OCI-LY3 (cell line): ENCODE data around the gene SPG7.

Experiments
- H2AFZ ChIP-seq: fragments of 200-600, 300-600 bp; shearing (Covaris generic); 2 replicates; pipeline ENCODE4 v1.6.0; 2014; ENCODE audit warnings: antibody characterized with exemption, low read depth, low read length
- H3K27ac ChIP-seq: fragments of 200-600, 300-600 bp; sonication (generic); 2 replicates; pipeline ENCODE4 v1.5.1; 2014; ENCODE audit warnings: mild to moderate bottlenecking, low read length, moderate library complexity, mixed read lengths
- H3K27me3 ChIP-seq: fragments of 200-600, 300-600 bp; sonication (generic); 2 replicates; pipeline ENCODE4 v1.6.1; 2014; ENCODE audit warnings: low read depth, low read length, mixed read lengths
- H3K36me3 ChIP-seq: fragments of 200-600, 300-600 bp; sonication (generic); replicated peaks from 2 replicates; pipeline ENCODE3; 2014; ENCODE audit warnings: low read depth, low read length, mixed read lengths
- H3K4me1 ChIP-seq: fragments of 300-600, 200-600 bp; sonication (generic); 2 replicates; pipeline ENCODE4 v1.6.1; 2014; ENCODE audit warnings: low read length, mixed read lengths
- H3K4me2 ChIP-seq: fragments of 200-600, 300-600 bp; sonication (generic); 2 replicates; pipeline ENCODE4 v1.6.1; 2014; ENCODE audit warnings: low read length, mixed read lengths
- H3K4me3 ChIP-seq: fragments of 300-600, 200-600 bp; sonication (generic); 2 replicates; pipeline ENCODE4 v1.5.1; 2014; ENCODE audit warnings: antibody characterized with exemption, mild to moderate bottlenecking, low read length, moderate library complexity
- H3K79me2 ChIP-seq: fragments of 300-600, 200-600 bp; shearing (Covaris generic); 2 replicates; pipeline ENCODE4 v1.6.1; 2014; ENCODE audit warnings: mild to moderate bottlenecking, low read length, mixed read lengths
- H3K9ac ChIP-seq: fragments of 300-600, 200-600 bp; shearing (Covaris generic); 2 replicates; pipeline ENCODE4 v1.6.0; 2014; ENCODE audit warnings: mild to moderate bottlenecking, low read length, moderate library complexity
- H3K9me3 ChIP-seq: fragments of 200-600, 300-600 bp; shearing (Covaris generic); 2 replicates; pipeline ENCODE4 v1.6.1; 2014; ENCODE audit warnings: low read length, mixed read lengths; ENCODE audit not compliant: insufficient read depth
- H4K20me1 ChIP-seq: fragments of 200-600, 300-600 bp; sonication (generic); 2 replicates; pipeline ENCODE4 v1.6.1; 2016; ENCODE audit warnings: low read length, mixed read lengths; ENCODE audit not compliant: insufficient read depth
- EZH2phosphoT487 ChIP-seq: fragments of 200-600 bp; shearing (Covaris generic); IDR thresholded peaks from 2 replicates; pipeline ENCODE4 v1.6.1; 2018; ENCODE audit warnings: antibody characterized with exemption, mixed run types, low read depth
- TF ChIP-seq, protein P1 (sequence below): fragments of 200-600, 300-600 bp; sonication (generic); IDR thresholded peaks from 2 replicates; pipeline ENCODE4 v1.5.1; 2014; ENCODE audit warnings: antibody characterized with exemption, low read length, low read depth

The SPG7 gene

GRCh38 chr16:89552329-89552728 lies 44.1 kb downstream of the SPG7 start:
- Histone ChIP-seq H3K9ac (no peak overlapping the region), H3K79me2 (no peaks in the 10 kb centered on the region), H3K4me3 (no peak overlapping the region), H3K36me3 (peaks cover 14% of the 10 kb centered on the region), H3K4me1 (no peaks in the 10 kb centered on the region), H3K9me3 (no peaks in the 10 kb centered on the region), H4K20me1 (no peaks in the 10 kb centered on the region), H3K27me3 (no peaks in the 10 kb centered on the region), H3K27ac (no peak overlapping the region), H3K4me2 (no peak overlapping the region), H2AFZ (no peak overlapping the region)
- TF ChIP-seq, protein P1, sequence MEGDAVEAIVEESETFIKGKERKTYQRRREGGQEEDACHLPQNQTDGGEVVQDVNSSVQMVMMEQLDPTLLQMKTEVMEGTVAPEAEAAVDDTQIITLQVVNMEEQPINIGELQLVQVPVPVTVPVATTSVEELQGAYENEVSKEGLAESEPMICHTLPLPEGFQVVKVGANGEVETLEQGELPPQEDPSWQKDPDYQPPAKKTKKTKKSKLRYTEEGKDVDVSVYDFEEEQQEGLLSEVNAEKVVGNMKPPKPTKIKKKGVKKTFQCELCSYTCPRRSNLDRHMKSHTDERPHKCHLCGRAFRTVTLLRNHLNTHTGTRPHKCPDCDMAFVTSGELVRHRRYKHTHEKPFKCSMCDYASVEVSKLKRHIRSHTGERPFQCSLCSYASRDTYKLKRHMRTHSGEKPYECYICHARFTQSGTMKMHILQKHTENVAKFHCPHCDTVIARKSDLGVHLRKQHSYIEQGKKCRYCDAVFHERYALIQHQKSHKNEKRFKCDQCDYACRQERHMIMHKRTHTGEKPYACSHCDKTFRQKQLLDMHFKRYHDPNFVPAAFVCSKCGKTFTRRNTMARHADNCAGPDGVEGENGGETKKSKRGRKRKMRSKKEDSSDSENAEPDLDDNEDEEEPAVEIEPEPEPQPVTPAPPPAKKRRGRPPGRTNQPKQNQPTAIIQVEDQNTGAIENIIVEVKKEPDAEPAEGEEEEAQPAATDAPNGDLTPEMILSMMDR: no peak
- TF ChIP-seq EZH2phosphoT487: no peak

- TF ChIP-seq, protein P1: no peak
- no peak for TF ChIP-seq EZH2phosphoT487
- Histone ChIP-seq H3K79me2 (no peaks in the 10 kb centered on the region), H2AFZ (no peak overlapping the region), H3K9ac (no peak overlapping the region), H3K4me3 (no peak overlapping the region), H3K27me3 (no peaks in the 10 kb centered on the region), H3K27ac (no peak overlapping the region), H3K4me1 (no peaks in the 10 kb centered on the region), H4K20me1 (no peaks in the 10 kb centered on the region), H3K9me3 (no peaks in the 10 kb centered on the region), H3K4me2 (no peak overlapping the region), H3K36me3 (peaks cover 12% of the 10 kb centered on the region)
These were observed 44.7 kb downstream of the SPG7 start for GRCh38 chr16:89552913-89553312.

DNA sequence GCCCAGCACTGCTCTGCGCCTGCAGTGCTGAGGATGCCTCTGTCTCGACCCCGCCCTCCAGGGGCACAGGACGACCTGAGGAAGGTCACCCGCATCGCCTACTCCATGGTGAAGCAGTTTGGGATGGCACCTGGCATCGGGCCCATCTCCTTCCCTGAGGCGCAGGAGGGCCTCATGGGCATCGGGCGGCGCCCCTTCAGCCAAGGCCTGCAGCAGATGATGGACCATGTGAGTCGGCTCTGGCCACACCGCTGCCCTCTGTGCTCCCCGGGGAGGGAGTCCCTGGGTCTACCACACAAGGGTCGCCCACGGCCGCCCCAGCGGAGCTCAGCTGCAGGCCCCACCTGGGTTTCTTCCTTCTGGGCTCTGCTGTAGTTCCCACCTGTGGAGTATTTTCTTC lies 45.5 kb downstream of the SPG7 start:
- TF ChIP-seq, protein P1: no peak
- no peak for TF ChIP-seq EZH2phosphoT487
- H4K20me1 ChIP-seq: no peaks in the 10 kb centered on the region
- H3K4me3 ChIP-seq: no peak overlapping the region
- no peaks in the 10 kb centered on the region for H3K9me3 ChIP-seq
- H3K27ac ChIP-seq: no peak overlapping the region
- H3K27me3 ChIP-seq: no peaks in the 10 kb centered on the region
- H3K4me2 ChIP-seq: no peak overlapping the region
- H3K79me2 ChIP-seq: no peaks in the 10 kb centered on the region
- H3K4me1 ChIP-seq: no peaks in the 10 kb centered on the region
- H3K9ac ChIP-seq: no peak overlapping the region
- H2AFZ ChIP-seq: no peak overlapping the region
- H3K36me3 ChIP-seq: peaks cover 11% of the 10 kb centered on the region

DNA sequence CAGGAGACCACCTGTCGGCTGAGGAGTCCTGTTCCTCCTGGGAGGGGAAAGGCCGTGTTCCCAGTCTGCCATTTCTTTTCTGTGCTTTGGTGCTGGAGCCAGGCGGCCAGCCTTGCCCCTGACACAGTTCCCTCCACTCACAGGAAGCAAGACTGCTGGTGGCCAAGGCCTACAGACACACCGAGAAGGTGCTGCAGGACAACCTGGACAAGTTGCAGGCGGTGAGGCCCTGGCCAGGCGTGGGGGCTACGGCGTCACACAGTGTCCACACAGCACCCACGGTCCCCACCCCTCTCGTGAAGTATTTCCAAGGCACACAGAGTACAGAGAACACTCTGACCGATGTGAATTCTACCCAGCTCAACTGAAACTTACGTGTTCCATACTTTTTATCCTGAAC lies 46.1 kb downstream of the SPG7 start:
- Histone ChIP-seq H3K79me2 (no peaks in the 10 kb centered on the region), H3K4me2 (no peak overlapping the region), H3K9me3 (no peaks in the 10 kb centered on the region), H2AFZ (no peak overlapping the region), H4K20me1 (no peaks in the 10 kb centered on the region), H3K36me3 (peaks cover 8% of the 10 kb centered on the region), H3K27ac (no peak overlapping the region), H3K4me3 (no peak overlapping the region), H3K9ac (no peak overlapping the region), H3K27me3 (no peaks in the 10 kb centered on the region), H3K4me1 (no peaks in the 10 kb centered on the region)
- TF ChIP-seq, protein P1: no peak
- no peak for TF ChIP-seq EZH2phosphoT487
